C4-2B (cell line): ENCODE measurements around the gene MICAL3.

Source experiments
- CTCF ChIP-seq: fragments of 450-650 bp; conservative IDR thresholded peaks from 2 replicates; pipeline ENCODE4 v1.5.1; 2017; ENCODE audit warnings: mild to moderate bottlenecking
- ZFX ChIP-seq: fragments of 450-650 bp; IDR thresholded peaks from 2 replicates; pipeline ENCODE4 v1.6.1; 2017

GRCh38 chr22:17906978-17907747 lies 117.2 kb downstream of the MICAL3 start:
- TF ChIP-seq CTCF = no peak
- TF ChIP-seq ZFX = no peak
